Endothelial cell of umbilical vein (primary cell): ENCODE data around the gene SLC7A8. TPM values are rescaled to one million over a fixed set of nuclear protein-coding genes. Genes with fewer than 3 reads are reported as not detected.

ENCODE experiments used
- BruUV-seq: library from RNA; stranded (reverse); fragments of 400-500 nt; replicated peaks from 2 replicates; lab custom pipeline; 2021; lab: Mats Ljungman, UMichigan
- CTCF ChIA-PET: fragments of 300-600, 350-600 bp; sonication (Branson Sonifier 250); formaldehyde crosslinking; loops from one replicate; lab custom pipeline; 2021; ENCODE audit warnings: antibody characterized with exemption, inconsistent platforms; lab: Charles Lee
- POLR2A ChIA-PET: fragments of 300-600, 350-600 bp; sonication (Branson Sonifier 250); formaldehyde crosslinking; loops from one replicate; lab custom pipeline; 2021; ENCODE audit warnings: antibody characterized with exemption, inconsistent platforms; lab: Charles Lee
- DNase-seq: peaks from one replicate; pipeline ENCODE4 v3.0.0-alpha.2; 2011; ENCODE audit warnings: low read depth, low spot score
- FAIRE-seq: peaks from 2 replicates; lab custom pipeline; 2011; peaks lifted over from hg19 to GRCh38; lab: Jason Lieb, UNC
- H2AFZ ChIP-seq: 2 replicates; pipeline ENCODE4 v1.6.0; 2012; ENCODE audit warnings: low read depth, low read length, control low read depth, inconsistent platforms
- H3K27ac ChIP-seq: 2 replicates; pipeline ENCODE4 v1.5.1; 2011; ENCODE audit warnings: low read depth, mild to moderate bottlenecking, control low read depth, low read length, moderate library complexity; ENCODE audit not compliant: insufficient read depth
- H3K27me3 ChIP-seq, 2 experiments: 2 replicates each; pipeline versions ENCODE4 v1.6.0 to v1.6.1; 2011; ENCODE audit warnings: low read length in 2 of 2, mixed read lengths in 1 of 2; ENCODE audit not compliant: control insufficient read depth in 2 of 2, insufficient read depth in 2 of 2
- H3K36me3 ChIP-seq, 2 experiments: 2 replicates in 1 of 2; 3 replicates in 1 of 2; pipeline ENCODE4 v1.5.1; 2011; ENCODE audit warnings: low read length in 2 of 2, mild to moderate bottlenecking in 1 of 2, moderate library complexity in 1 of 2; ENCODE audit not compliant: control insufficient read depth in 2 of 2, insufficient read depth in 2 of 2; ENCODE audit errors: extremely low read depth in 1 of 2
- H3K4me1 ChIP-seq: 3 replicates; pipeline ENCODE4 v1.5.1; 2011; ENCODE audit warnings: mild to moderate bottlenecking, low read length; ENCODE audit not compliant: control insufficient read depth, insufficient read depth; ENCODE audit errors: extremely low read depth
- H3K4me2 ChIP-seq: 2 replicates; pipeline ENCODE4 v1.6.1; 2011; ENCODE audit warnings: low read length, control low read depth, mixed read lengths; ENCODE audit not compliant: insufficient read depth
- H3K4me3 ChIP-seq, 3 experiments: fragments of 200-600 bp in 1 of 3; sonication (generic), shearing (Covaris generic) in 1 of 3; replicated peaks in 1 of 3; 2 replicates each; pipeline ENCODE4 v1.5.1; 2011 to 2016; ENCODE audit warnings: control low read depth in 3 of 3, low read length in 3 of 3, mild to moderate bottlenecking in 2 of 3, inconsistent platforms in 1 of 3, low read depth in 1 of 3, moderate library complexity in 1 of 3; ENCODE audit not compliant: insufficient read depth in 1 of 3
- H3K79me2 ChIP-seq: 2 replicates; pipeline ENCODE4 v1.6.0; 2012; ENCODE audit warnings: low read length, inconsistent platforms; ENCODE audit not compliant: control insufficient read depth, insufficient read depth
- H3K9ac ChIP-seq: replicated peaks from 2 replicates; pipeline ENCODE3; 2011; ENCODE audit warnings: low read length, control low read depth; ENCODE audit not compliant: insufficient read depth; ENCODE audit errors: extremely low read depth
- H3K9me1 ChIP-seq: replicated peaks from 3 replicates; pipeline ENCODE4 v1.6.0; 2011; ENCODE audit warnings: mild to moderate bottlenecking, low read length; ENCODE audit not compliant: control insufficient read depth, insufficient read depth; ENCODE audit errors: extremely low read depth
- H3K9me3 ChIP-seq: replicated peaks from 2 replicates; pipeline ENCODE4 v1.5.1; 2012; ENCODE audit warnings: low read length, inconsistent platforms; ENCODE audit not compliant: control insufficient read depth, insufficient read depth
- H4K20me1 ChIP-seq: replicated peaks from 2 replicates; pipeline ENCODE3; 2011; ENCODE audit warnings: mild to moderate bottlenecking, low read length; ENCODE audit not compliant: control insufficient read depth, insufficient read depth; ENCODE audit errors: extremely low read depth
- EZH2 ChIP-seq: IDR thresholded peaks from 2 replicates; pipeline ENCODE4 v1.6.1; 2012; ENCODE audit warnings: borderline replicate concordance, low read depth, mild to moderate bottlenecking, moderate library complexity, low read length, inconsistent platforms; ENCODE audit not compliant: severe bottlenecking
- FOS ChIP-seq: IDR thresholded peaks from 2 replicates; pipeline ENCODE4 v1.6.1; 2011; ENCODE audit warnings: mild to moderate bottlenecking, low read length, moderate library complexity, borderline replicate concordance; ENCODE audit not compliant: insufficient read depth
- GATA2 ChIP-seq: IDR thresholded peaks from 2 replicates; pipeline ENCODE4 v1.7.0; 2011; ENCODE audit warnings: low read depth, mild to moderate bottlenecking, moderate library complexity, mixed read lengths, low read length; ENCODE audit not compliant: insufficient read length, insufficient read depth
- JUN ChIP-seq: IDR thresholded peaks from 2 replicates; pipeline ENCODE4 v1.6.1; 2011; ENCODE audit warnings: borderline replicate concordance, low read depth; ENCODE audit not compliant: insufficient read length, insufficient read depth
- MYC ChIP-seq: IDR thresholded peaks from one replicate; pipeline ENCODE4 v1.6.1; 2011; ENCODE audit warnings: mild to moderate bottlenecking, low read depth, low read length
- POLR2A ChIP-seq: IDR thresholded peaks from 2 replicates; pipeline ENCODE4 v1.6.1; 2012; ENCODE audit warnings: low read depth, mild to moderate bottlenecking, control low read depth, low read length
- POLR2AphosphoS5 ChIP-seq: IDR thresholded peaks from 2 replicates; pipeline ENCODE4 v1.6.1; 2012; ENCODE audit warnings: low read depth, mild to moderate bottlenecking, control low read depth, low read length, moderate library complexity; ENCODE audit not compliant: insufficient read depth
- dilution Hi-C: fragments of 300-500 bp; cut with MboI; formaldehyde crosslinking; loops from one replicate; pipeline ENCODE4 v1.15.0; 2019; ENCODE audit warnings: low sequenced_read_pairs; ENCODE audit not compliant: extremely low pct_ligation_motif_present
- intact Hi-C: fragments of 100-400 bp; cut with micrococcal nuclease; formaldehyde crosslinking; loops from one replicate; pipeline ENCODE4 v1.10.0; 2022
- polyA plus RNA-seq, 4 experiments: library from polyadenylated mRNA; depleted of rRNA in 3 of 4; stranded (reverse) in 3 of 4; unstranded in 1 of 4; fragments of >200 nt; gene quantifications; 2 replicates each; pipeline versions ENCODE4 v1.2.1 to v1.2.3, GENCODE V29; 2011 to 2012; ENCODE audit warnings: missing spikeins in 1 of 4
- total RNA-seq: library from RNA; stranded (reverse); gene quantifications from 2 replicates; pipeline ENCODE4 v1.2.3, GENCODE V29; 2021
- TF ChIP-seq, protein P1 (sequence below): IDR thresholded peaks from 2 replicates; pipeline ENCODE4 v1.6.1; 2011; ENCODE audit not compliant: insufficient read depth, insufficient read length
- TF ChIP-seq, protein P2 (sequence below), 2 donors: IDR thresholded peaks; 1 replicate in 1 of 2; 2 replicates in 1 of 2; pipeline ENCODE4 v1.5.1; 2011; ENCODE audit warnings: low read length in 2 of 2, mild to moderate bottlenecking in 2 of 2, moderate library complexity in 2 of 2, control low read depth in 1 of 2, inconsistent platforms in 1 of 2, low read depth in 1 of 2; ENCODE audit not compliant: insufficient read depth in 1 of 2; ENCODE audit errors: extremely low read depth in 1 of 2

Gene SLC7A8
- total and polyA plus RNA-seq, 2 donors (not counting 3 experiments of a cell fraction or from before 2014, with no cell fraction given) = 0.76 to 1.1 TPM

DNA sequence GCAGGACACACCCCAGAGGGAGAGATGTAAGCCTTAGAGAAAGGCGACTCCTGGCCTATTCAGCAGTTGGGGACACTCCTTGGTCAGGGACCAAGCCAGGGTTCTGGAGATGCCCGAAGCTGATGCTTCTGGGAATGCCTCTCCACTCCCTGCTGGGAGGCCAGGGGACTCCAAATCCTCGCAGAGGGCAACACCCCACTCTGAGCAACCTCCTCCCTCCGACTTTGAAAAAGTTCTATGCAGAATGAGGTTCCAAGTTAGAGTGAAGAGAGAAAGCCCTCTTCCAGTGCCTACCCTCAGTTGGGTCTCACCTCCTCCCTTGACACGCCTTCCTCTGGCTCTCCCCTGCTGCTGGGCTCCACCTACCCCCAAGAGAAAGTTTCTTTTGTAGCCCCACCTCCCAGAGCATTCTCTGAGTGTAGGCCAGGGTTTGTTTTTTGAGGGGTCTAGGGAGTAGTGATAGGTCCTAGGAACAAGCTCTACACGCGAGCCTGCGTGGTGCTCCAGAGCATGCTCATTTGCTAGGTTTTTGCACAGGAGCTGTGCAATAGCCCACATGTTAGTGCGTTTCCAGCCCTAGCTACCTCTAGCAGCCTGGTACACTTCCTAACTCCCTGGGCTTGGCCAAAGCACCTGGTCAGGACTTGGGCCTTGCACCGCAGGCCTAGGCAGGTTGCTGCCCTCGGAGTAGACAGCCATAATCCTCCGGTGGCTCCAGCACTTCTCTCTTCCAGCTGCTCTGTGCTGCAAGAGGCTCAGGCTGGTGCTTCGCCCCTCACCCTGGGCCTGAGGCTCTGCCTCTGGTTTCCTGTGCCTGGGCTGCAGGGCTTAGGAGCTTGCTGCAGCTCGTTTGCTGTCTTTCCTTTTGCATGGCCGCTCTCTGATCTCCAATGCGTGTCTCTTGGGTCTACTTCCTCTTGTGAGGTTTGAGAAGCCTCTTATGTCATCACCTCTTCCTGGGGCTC is 63.8 kb downstream of the SLC7A8 start:
- H3K9ac ChIP-seq = no peak overlapping the region
- no peak overlapping the region for H3K4me3 ChIP-seq
- no peak overlapping the region for H3K4me2 ChIP-seq
- H3K27ac ChIP-seq = no peak overlapping the region
- ChIA-PET POLR2A (interaction anchor here (0.6 kb wide), 1 partner anchor 48 kb away, joined by 3 read pairs; no protein-coding TSS in a partner anchor), CTCF (interaction anchor here (1.0 to 14.5 kb wide), 14 partner anchors 9 to 261 kb away, joined by 4 to 1289 read pairs (median 25); partner anchors contain the start of genes ACIN1, C14orf119, PABPN1 and SLC7A8)
- no peaks in the 10 kb centered on the region for H3K9me3 ChIP-seq
- peaks cover 26% of the 10 kb centered on the region for H3K4me1 ChIP-seq
- no peaks in the 10 kb centered on the region for H3K27me3 ChIP-seq
- H2AFZ ChIP-seq = no peak overlapping the region
- no peaks in the 10 kb centered on the region for H3K9me1 ChIP-seq
- H3K36me3 ChIP-seq = no peaks in the 10 kb centered on the region
- FAIRE-seq (no peak), DNase-seq (no peak)
- TF ChIP-seq POLR2A (no peak), GATA2 (no peak), EZH2 (no peak)
- no TSS peak for BruUV-seq
- H4K20me1 ChIP-seq = no peaks in the 10 kb centered on the region
- no peaks in the 10 kb centered on the region for H3K79me2 ChIP-seq
- dilution Hi-C loops (no loop called here), intact Hi-C loops (loop anchor here (1.0 kb wide), 1 partner anchor 261 kb away; no protein-coding TSS in a partner anchor)

DNA sequence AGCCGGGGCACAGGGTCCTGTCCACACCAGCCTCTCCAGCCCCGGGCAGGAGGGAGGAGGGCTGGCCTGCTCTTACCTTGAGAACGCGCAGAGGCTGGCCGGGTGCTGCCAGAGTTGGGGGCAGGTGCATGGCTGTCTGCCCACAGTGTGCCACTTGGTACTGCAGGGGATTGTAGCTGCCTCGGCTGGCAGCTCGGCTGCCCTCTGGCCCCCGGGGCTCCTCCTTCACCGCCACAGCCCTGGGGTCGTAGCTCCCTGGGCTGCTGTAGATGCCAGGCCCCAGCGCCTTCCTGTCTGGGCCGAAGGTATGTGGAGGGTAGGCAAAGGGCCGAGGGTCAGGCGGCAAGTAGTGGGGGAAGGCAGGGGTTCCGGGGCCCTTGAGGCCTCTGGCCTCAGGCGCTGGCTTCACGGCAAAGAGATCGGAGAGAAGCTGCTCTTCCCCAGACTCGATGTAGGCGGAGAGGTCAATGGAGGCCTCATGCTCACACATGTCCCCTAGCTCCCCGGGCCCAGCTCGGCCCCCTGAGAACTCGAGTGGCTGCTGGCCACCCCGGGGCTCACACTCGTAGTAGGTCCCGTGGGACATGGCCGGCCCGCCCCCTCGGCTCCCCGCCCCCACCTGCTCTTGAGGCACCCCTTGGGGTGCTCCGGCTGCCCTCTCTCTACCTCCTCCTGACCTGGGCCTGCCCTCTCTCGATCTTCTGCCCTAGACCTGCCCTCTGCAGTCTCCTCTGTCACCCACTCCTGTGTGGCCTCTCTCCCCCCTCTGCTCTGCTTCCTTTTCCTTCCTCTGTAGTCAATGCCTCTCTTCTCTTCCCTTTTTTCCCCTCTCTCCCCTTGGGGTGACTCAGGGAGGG is 64.7 kb downstream of the SLC7A8 start, which contains the start of gene CEBPE:
TSS of gene CEBPE (minus strand) at position 750 of the 857 bp plus-strand sequence. CDS start at position 586, 164 bp downstream.
- H3K4me3 ChIP-seq = no peak within 1 kb of the TSS
- no peaks in the 10 kb centered on the region for H3K9me3 ChIP-seq
- FAIRE-seq = no peak
- H3K9me1 ChIP-seq = no peaks in the 10 kb centered on the region
- TF ChIP-seq GATA2 (no peak), POLR2A (no peak), JUN (no peak), EZH2 (no peak), POLR2AphosphoS5 (no peak), FOS (no peak), MYC (no peak)
- TF ChIP-seq, protein P1, sequence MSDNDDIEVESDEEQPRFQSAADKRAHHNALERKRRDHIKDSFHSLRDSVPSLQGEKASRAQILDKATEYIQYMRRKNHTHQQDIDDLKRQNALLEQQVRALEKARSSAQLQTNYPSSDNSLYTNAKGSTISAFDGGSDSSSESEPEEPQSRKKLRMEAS = no peak
- TF ChIP-seq, protein P2, sequence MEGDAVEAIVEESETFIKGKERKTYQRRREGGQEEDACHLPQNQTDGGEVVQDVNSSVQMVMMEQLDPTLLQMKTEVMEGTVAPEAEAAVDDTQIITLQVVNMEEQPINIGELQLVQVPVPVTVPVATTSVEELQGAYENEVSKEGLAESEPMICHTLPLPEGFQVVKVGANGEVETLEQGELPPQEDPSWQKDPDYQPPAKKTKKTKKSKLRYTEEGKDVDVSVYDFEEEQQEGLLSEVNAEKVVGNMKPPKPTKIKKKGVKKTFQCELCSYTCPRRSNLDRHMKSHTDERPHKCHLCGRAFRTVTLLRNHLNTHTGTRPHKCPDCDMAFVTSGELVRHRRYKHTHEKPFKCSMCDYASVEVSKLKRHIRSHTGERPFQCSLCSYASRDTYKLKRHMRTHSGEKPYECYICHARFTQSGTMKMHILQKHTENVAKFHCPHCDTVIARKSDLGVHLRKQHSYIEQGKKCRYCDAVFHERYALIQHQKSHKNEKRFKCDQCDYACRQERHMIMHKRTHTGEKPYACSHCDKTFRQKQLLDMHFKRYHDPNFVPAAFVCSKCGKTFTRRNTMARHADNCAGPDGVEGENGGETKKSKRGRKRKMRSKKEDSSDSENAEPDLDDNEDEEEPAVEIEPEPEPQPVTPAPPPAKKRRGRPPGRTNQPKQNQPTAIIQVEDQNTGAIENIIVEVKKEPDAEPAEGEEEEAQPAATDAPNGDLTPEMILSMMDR (IDR thresholded peaks at IDR 0.05; ENCODE audit: extremely low read depth in 1 of 2, insufficient read depth in 1 of 2, low read depth in 1 of 2, low read length in 2 of 2) = no peak
- H3K4me1 ChIP-seq = peaks cover 30% of the 10 kb centered on the region
- H2AFZ ChIP-seq = no peak within 1 kb of the TSS
- no TSS peak for BruUV-seq
- no peak within 1 kb of the TSS for H3K27ac ChIP-seq
- H4K20me1 ChIP-seq = no peaks in the 10 kb centered on the region
- H3K79me2 ChIP-seq = no peaks in the 10 kb centered on the region
- no peak for DNase-seq
- no peaks in the 10 kb centered on the region for H3K27me3 ChIP-seq
- H3K4me2 ChIP-seq = no peak within 1 kb of the TSS
- dilution Hi-C loops (no loop called here), intact Hi-C loops (no loop called here)
- ChIA-PET CTCF (interaction anchor here (1.4 to 14.5 kb wide), 6 partner anchors 8 to 203 kb away, joined by 4 to 1289 read pairs (median 39); partner anchors contain the start of genes PABPN1 and SLC7A8), POLR2A (no interaction called here)
- H3K9ac ChIP-seq = no peak within 1 kb of the TSS
- H3K36me3 ChIP-seq = no peaks in the 10 kb centered on the region
